Endothelial cell of umbilical vein (primary cell): ENCODE data around the gene CSRP1. TPM values are rescaled to one million over a fixed set of nuclear protein-coding genes. Genes with fewer than 3 reads are reported as not detected.

Experiments used
- BruUV-seq: library from RNA; stranded (reverse); fragments of 400-500 nt; replicated peaks from 2 replicates; lab custom pipeline; 2021; lab: Mats Ljungman, UMichigan
- CTCF ChIA-PET: fragments of 300-600, 350-600 bp; sonication (Branson Sonifier 250); formaldehyde crosslinking; loops from one replicate; lab custom pipeline; 2021; ENCODE audit warnings: antibody characterized with exemption, inconsistent platforms; lab: Charles Lee
- POLR2A ChIA-PET: fragments of 300-600, 350-600 bp; sonication (Branson Sonifier 250); formaldehyde crosslinking; loops from one replicate; lab custom pipeline; 2021; ENCODE audit warnings: antibody characterized with exemption, inconsistent platforms; lab: Charles Lee
- DNase-seq: peaks from one replicate; pipeline ENCODE4 v3.0.0-alpha.2; 2011; ENCODE audit warnings: low read depth, low spot score
- FAIRE-seq: peaks from 2 replicates; lab custom pipeline; 2011; peaks lifted over from hg19 to GRCh38; lab: Jason Lieb, UNC
- H2AFZ ChIP-seq: 2 replicates; pipeline ENCODE4 v1.6.0; 2012; ENCODE audit warnings: low read depth, low read length, control low read depth, inconsistent platforms
- H3K27ac ChIP-seq: 2 replicates; pipeline ENCODE4 v1.5.1; 2011; ENCODE audit warnings: low read depth, mild to moderate bottlenecking, control low read depth, low read length, moderate library complexity; ENCODE audit not compliant: insufficient read depth
- H3K27me3 ChIP-seq, 2 experiments: 2 replicates each; pipeline versions ENCODE4 v1.6.0 to v1.6.1; 2011; ENCODE audit warnings: low read length in 2 of 2, mixed read lengths in 1 of 2; ENCODE audit not compliant: control insufficient read depth in 2 of 2, insufficient read depth in 2 of 2
- H3K36me3 ChIP-seq, 2 experiments: 2 replicates in 1 of 2; 3 replicates in 1 of 2; pipeline ENCODE4 v1.5.1; 2011; ENCODE audit warnings: low read length in 2 of 2, mild to moderate bottlenecking in 1 of 2, moderate library complexity in 1 of 2; ENCODE audit not compliant: control insufficient read depth in 2 of 2, insufficient read depth in 2 of 2; ENCODE audit errors: extremely low read depth in 1 of 2
- H3K4me1 ChIP-seq: 3 replicates; pipeline ENCODE4 v1.5.1; 2011; ENCODE audit warnings: mild to moderate bottlenecking, low read length; ENCODE audit not compliant: control insufficient read depth, insufficient read depth; ENCODE audit errors: extremely low read depth
- H3K4me2 ChIP-seq: 2 replicates; pipeline ENCODE4 v1.6.1; 2011; ENCODE audit warnings: low read length, control low read depth, mixed read lengths; ENCODE audit not compliant: insufficient read depth
- H3K4me3 ChIP-seq, 3 experiments: fragments of 200-600 bp in 1 of 3; sonication (generic), shearing (Covaris generic) in 1 of 3; replicated peaks in 1 of 3; 2 replicates each; pipeline ENCODE4 v1.5.1; 2011 to 2016; ENCODE audit warnings: control low read depth in 3 of 3, low read length in 3 of 3, mild to moderate bottlenecking in 2 of 3, inconsistent platforms in 1 of 3, low read depth in 1 of 3, moderate library complexity in 1 of 3; ENCODE audit not compliant: insufficient read depth in 1 of 3
- H3K79me2 ChIP-seq: 2 replicates; pipeline ENCODE4 v1.6.0; 2012; ENCODE audit warnings: low read length, inconsistent platforms; ENCODE audit not compliant: control insufficient read depth, insufficient read depth
- H3K9ac ChIP-seq: replicated peaks from 2 replicates; pipeline ENCODE3; 2011; ENCODE audit warnings: low read length, control low read depth; ENCODE audit not compliant: insufficient read depth; ENCODE audit errors: extremely low read depth
- H3K9me1 ChIP-seq: replicated peaks from 3 replicates; pipeline ENCODE4 v1.6.0; 2011; ENCODE audit warnings: mild to moderate bottlenecking, low read length; ENCODE audit not compliant: control insufficient read depth, insufficient read depth; ENCODE audit errors: extremely low read depth
- H3K9me3 ChIP-seq: replicated peaks from 2 replicates; pipeline ENCODE4 v1.5.1; 2012; ENCODE audit warnings: low read length, inconsistent platforms; ENCODE audit not compliant: control insufficient read depth, insufficient read depth
- H4K20me1 ChIP-seq: replicated peaks from 2 replicates; pipeline ENCODE3; 2011; ENCODE audit warnings: mild to moderate bottlenecking, low read length; ENCODE audit not compliant: control insufficient read depth, insufficient read depth; ENCODE audit errors: extremely low read depth
- CTCF ChIP-seq, 2 donors: IDR thresholded peaks; 1 replicate in 1 of 2; 2 replicates in 1 of 2; pipeline ENCODE4 v1.5.1; 2011; ENCODE audit warnings: low read length in 2 of 2, mild to moderate bottlenecking in 2 of 2, moderate library complexity in 2 of 2, control low read depth in 1 of 2, inconsistent platforms in 1 of 2, low read depth in 1 of 2; ENCODE audit not compliant: insufficient read depth in 1 of 2; ENCODE audit errors: extremely low read depth in 1 of 2
- EZH2 ChIP-seq: IDR thresholded peaks from 2 replicates; pipeline ENCODE4 v1.6.1; 2012; ENCODE audit warnings: borderline replicate concordance, low read depth, mild to moderate bottlenecking, moderate library complexity, low read length, inconsistent platforms; ENCODE audit not compliant: severe bottlenecking
- FOS ChIP-seq: IDR thresholded peaks from 2 replicates; pipeline ENCODE4 v1.6.1; 2011; ENCODE audit warnings: mild to moderate bottlenecking, low read length, moderate library complexity, borderline replicate concordance; ENCODE audit not compliant: insufficient read depth
- GATA2 ChIP-seq: IDR thresholded peaks from 2 replicates; pipeline ENCODE4 v1.7.0; 2011; ENCODE audit warnings: low read depth, mild to moderate bottlenecking, moderate library complexity, mixed read lengths, low read length; ENCODE audit not compliant: insufficient read length, insufficient read depth
- JUN ChIP-seq: IDR thresholded peaks from 2 replicates; pipeline ENCODE4 v1.6.1; 2011; ENCODE audit warnings: borderline replicate concordance, low read depth; ENCODE audit not compliant: insufficient read length, insufficient read depth
- MAX ChIP-seq: IDR thresholded peaks from 2 replicates; pipeline ENCODE4 v1.6.1; 2011; ENCODE audit not compliant: insufficient read depth, insufficient read length
- MYC ChIP-seq: IDR thresholded peaks from one replicate; pipeline ENCODE4 v1.6.1; 2011; ENCODE audit warnings: mild to moderate bottlenecking, low read depth, low read length
- POLR2A ChIP-seq: IDR thresholded peaks from 2 replicates; pipeline ENCODE4 v1.6.1; 2012; ENCODE audit warnings: low read depth, mild to moderate bottlenecking, control low read depth, low read length
- POLR2AphosphoS5 ChIP-seq: IDR thresholded peaks from 2 replicates; pipeline ENCODE4 v1.6.1; 2012; ENCODE audit warnings: low read depth, mild to moderate bottlenecking, control low read depth, low read length, moderate library complexity; ENCODE audit not compliant: insufficient read depth
- dilution Hi-C: fragments of 300-500 bp; cut with MboI; formaldehyde crosslinking; loops from one replicate; pipeline ENCODE4 v1.15.0; 2019; ENCODE audit warnings: low sequenced_read_pairs; ENCODE audit not compliant: extremely low pct_ligation_motif_present
- intact Hi-C: fragments of 100-400 bp; cut with micrococcal nuclease; formaldehyde crosslinking; loops from one replicate; pipeline ENCODE4 v1.10.0; 2022
- polyA plus RNA-seq, 4 experiments: library from polyadenylated mRNA; depleted of rRNA in 3 of 4; stranded (reverse) in 3 of 4; unstranded in 1 of 4; fragments of >200 nt; gene quantifications; 2 replicates each; pipeline versions ENCODE4 v1.2.1 to v1.2.3, GENCODE V29; 2011 to 2012; ENCODE audit warnings: missing spikeins in 1 of 4
- total RNA-seq: library from RNA; stranded (reverse); gene quantifications from 2 replicates; pipeline ENCODE4 v1.2.3, GENCODE V29; 2021

Gene CSRP1
- total and polyA plus RNA-seq, 2 donors (not counting 3 experiments of a cell fraction or from before 2014, with no cell fraction given): 393 to 510 TPM

GRCh38 chr1:201469645-201470074 is 37.3 kb downstream of the CSRP1 start:
- Histone ChIP-seq H3K4me3 (peak overlapping the region in 2 of 3 experiments; percentile 53 to 85), H3K36me3 (peaks cover 0 to 9% of the 10 kb centered on the region in 2 experiments), H3K4me1 (peaks cover 5% of the 10 kb centered on the region), H2AFZ (peak overlapping the region; percentile 92), H3K9me1 (no peaks in the 10 kb centered on the region), H3K4me2 (peak overlapping the region; percentile 32), H3K9me3 (no peaks in the 10 kb centered on the region), H3K27ac (no peak overlapping the region), H3K79me2 (peaks cover 12% of the 10 kb centered on the region), H3K27me3 (peaks cover 3% of the 10 kb centered on the region in 2 experiments), H3K9ac (no peak overlapping the region), H4K20me1 (no peaks in the 10 kb centered on the region)
- POLR2A ChIA-PET: interaction anchor here (0.5 to 1.9 kb wide), 7 partner anchors 10 to 43 kb away, joined by 3 to 13 read pairs (median 5); no protein-coding TSS in a partner anchor
- dilution Hi-C loops: no loop called here
- intact Hi-C loops: loop anchor here (1.0 to 2.0 kb wide), 2 partner anchors 11 to 21 kb away; no protein-coding TSS in a partner anchor
- no TSS peak for BruUV-seq
- CTCF ChIA-PET: interaction anchor here (0.8 to 3.1 kb wide), 8 partner anchors 11 to 323 kb away, joined by 3 to 38 read pairs (median 13); no protein-coding TSS in a partner anchor
- no peak for DNase-seq
- no peak for FAIRE-seq
- TF ChIP-seq EZH2: no peak
- no peak for TF ChIP-seq CTCF (IDR thresholded peaks at IDR 0.05; ENCODE audit: extremely low read depth in 1 of 2, insufficient read depth in 1 of 2, low read depth in 1 of 2, low read length in 2 of 2)
- TF ChIP-seq FOS: no peak
- no peak for TF ChIP-seq MYC
- TF ChIP-seq JUN: no peak
- TF ChIP-seq POLR2AphosphoS5: no peak
- TF ChIP-seq GATA2: no peak
- TF ChIP-seq POLR2A: no peak
- no peak for TF ChIP-seq MAX
